MCF 10A (cell line): ENCODE data around the gene SMARCC2. TPM values are rescaled to one million over a fixed set of nuclear protein-coding genes. Genes with fewer than 3 reads are reported as not detected.
A peak's percentile ranks its signal among the peaks of the same experiment; 100 is the strongest.
"Not testable (repeated sequence)": the region's sequence is repeated elsewhere in the genome, so short reads cannot be mapped to it uniquely, and the experiment has no call there.

ENCODE experiments used
- BruUV-seq: library from RNA; stranded (reverse); fragments of 400-500 nt; replicated peaks from 2 replicates; lab custom pipeline; 2021; lab: Mats Ljungman, UMichigan
- CTCF ChIA-PET: fragments of 300-600 bp; sonication (Branson Sonifier 250); formaldehyde crosslinking; extraction: SDS; loops from one replicate; lab custom pipeline; 2021; ENCODE audit warnings: antibody characterized with exemption, inconsistent platforms; lab: Yijun Ruan, JAX
- POLR2A ChIA-PET: fragments of 300-600, 350-650 bp; sonication (Branson Sonifier 250); formaldehyde crosslinking; extraction: SDS; loops from one replicate; lab custom pipeline; 2020; ENCODE audit warnings: antibody characterized with exemption, inconsistent platforms; lab: Yijun Ruan, JAX
- DNase-seq: peaks from one replicate; pipeline ENCODE4 v3.0.0-alpha.2; 2018; ENCODE audit not compliant: unreplicated experiment
- H3K27ac Mint-ChIP-seq: one replicate; pipeline ENCODE4 v1.8.0; 2022; ENCODE audit warnings: mild to moderate bottlenecking, low read depth, mixed read lengths; ENCODE audit not compliant: unreplicated experiment
- H3K27me3 Mint-ChIP-seq: one replicate; pipeline ENCODE4 v1.8.0; 2022; ENCODE audit warnings: mixed read lengths; ENCODE audit not compliant: insufficient read depth, unreplicated experiment
- H3K36me3 Mint-ChIP-seq: one replicate; pipeline ENCODE4 v1.8.0; 2022; ENCODE audit warnings: mild to moderate bottlenecking, moderate library complexity, mixed read lengths; ENCODE audit not compliant: insufficient read depth, unreplicated experiment
- H3K4me1 Mint-ChIP-seq: one replicate; pipeline ENCODE4 v1.8.0; 2022; ENCODE audit warnings: mixed read lengths; ENCODE audit not compliant: insufficient read depth, unreplicated experiment
- H3K4me3 Mint-ChIP-seq: one replicate; pipeline ENCODE4 v1.8.0; 2022; ENCODE audit warnings: mild to moderate bottlenecking, moderate library complexity, mixed read lengths; ENCODE audit not compliant: unreplicated experiment
- H3K9me3 Mint-ChIP-seq: one replicate; pipeline ENCODE4 v1.8.0; 2022; ENCODE audit warnings: mixed read lengths; ENCODE audit not compliant: unreplicated experiment
- intact Hi-C: fragments of 100-400 bp; cut with micrococcal nuclease; formaldehyde crosslinking; loops from 2 replicates; pipeline ENCODE4 v1.14.1; 2022
- total RNA-seq: library from RNA; stranded (reverse); gene quantifications from 2 replicates; pipeline ENCODE4 v1.2.3, GENCODE V29; 2022
- TF ChIP-seq, protein P1 (sequence below): fragments of 200-600 bp; IDR thresholded peaks from one replicate; pipeline ENCODE4 v1.8.0; 2022; ENCODE audit warnings: antibody characterized with exemption, mild to moderate bottlenecking; ENCODE audit not compliant: unreplicated experiment

SMARCC2 gene
- total RNA-seq, 1 experiment from 2014 or later: 52.1 TPM

DNA sequence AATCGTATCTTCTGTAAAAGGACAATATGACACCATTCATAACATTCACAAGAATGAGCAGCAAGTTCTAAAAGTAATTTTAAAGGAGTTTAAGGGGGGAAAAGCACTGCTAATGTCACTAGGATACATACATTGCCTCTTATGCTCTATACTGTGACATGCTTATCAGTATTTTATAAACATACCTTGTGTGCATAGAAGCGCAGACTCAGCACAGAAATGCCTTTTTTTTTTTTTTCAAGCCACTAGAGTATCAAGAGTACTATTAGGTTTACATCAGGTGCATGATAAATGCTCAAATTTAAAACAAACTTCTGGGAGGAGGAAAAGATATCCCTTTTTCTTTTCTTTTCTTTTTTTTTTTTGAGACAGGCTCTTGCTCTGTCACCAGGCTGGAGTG lies 13.6 kb upstream of the SMARCC2 start:
- POLR2A ChIA-PET: interaction anchor here (1.0 to 3.8 kb wide), 3 partner anchors 14 to 55 kb away, joined by 3 to 23 read pairs (median 6); partner anchors contain the start of genes ANKRD52, RNF41 and SMARCC2
- intact Hi-C loops: no loop called here
- peaks cover 31% of the 10 kb centered on the region for H3K36me3 Mint-ChIP-seq

DNA sequence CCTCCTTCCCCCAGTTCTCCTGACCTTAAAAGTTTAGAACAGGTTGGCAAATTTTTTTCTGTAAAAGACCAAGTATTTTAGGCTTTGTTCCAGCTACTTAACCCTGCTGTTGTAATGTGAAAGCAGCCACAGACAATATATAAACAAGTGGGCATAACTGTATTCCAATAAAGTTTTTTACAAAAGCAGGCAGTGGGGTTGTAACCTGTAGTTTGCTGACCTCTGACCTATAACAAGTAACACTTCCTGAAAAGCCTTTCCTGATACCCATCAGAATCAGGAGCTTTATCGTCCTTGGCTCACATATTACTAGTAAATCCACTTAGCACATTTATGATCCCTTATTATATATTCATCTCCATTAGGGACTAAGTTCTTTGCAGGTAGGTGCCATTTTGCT lies 13.1 kb upstream of the SMARCC2 start:
- TF ChIP-seq, protein P1, sequence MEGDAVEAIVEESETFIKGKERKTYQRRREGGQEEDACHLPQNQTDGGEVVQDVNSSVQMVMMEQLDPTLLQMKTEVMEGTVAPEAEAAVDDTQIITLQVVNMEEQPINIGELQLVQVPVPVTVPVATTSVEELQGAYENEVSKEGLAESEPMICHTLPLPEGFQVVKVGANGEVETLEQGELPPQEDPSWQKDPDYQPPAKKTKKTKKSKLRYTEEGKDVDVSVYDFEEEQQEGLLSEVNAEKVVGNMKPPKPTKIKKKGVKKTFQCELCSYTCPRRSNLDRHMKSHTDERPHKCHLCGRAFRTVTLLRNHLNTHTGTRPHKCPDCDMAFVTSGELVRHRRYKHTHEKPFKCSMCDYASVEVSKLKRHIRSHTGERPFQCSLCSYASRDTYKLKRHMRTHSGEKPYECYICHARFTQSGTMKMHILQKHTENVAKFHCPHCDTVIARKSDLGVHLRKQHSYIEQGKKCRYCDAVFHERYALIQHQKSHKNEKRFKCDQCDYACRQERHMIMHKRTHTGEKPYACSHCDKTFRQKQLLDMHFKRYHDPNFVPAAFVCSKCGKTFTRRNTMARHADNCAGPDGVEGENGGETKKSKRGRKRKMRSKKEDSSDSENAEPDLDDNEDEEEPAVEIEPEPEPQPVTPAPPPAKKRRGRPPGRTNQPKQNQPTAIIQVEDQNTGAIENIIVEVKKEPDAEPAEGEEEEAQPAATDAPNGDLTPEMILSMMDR: no peak

More for the DNA sequence above, 13.6 kb upstream of the SMARCC2 start:
- Mint-ChIP-seq H3K4me1 (peaks cover 5% of the 10 kb centered on the region), H3K27me3 (no peaks in the 10 kb centered on the region), H3K27ac (no peak overlapping the region), H3K9me3 (no peaks in the 10 kb centered on the region), H3K4me3 (no peak overlapping the region)
- CTCF ChIA-PET: interaction anchor here (0.7 to 11.0 kb wide), 5 partner anchors 13 to 1978 kb away, joined by 3 to 83 read pairs (median 4); partner anchors contain the start of genes RNF41 and SMARCC2
- no TSS peak for BruUV-seq
- TF ChIP-seq, protein P1: no peak
- no peak for DNase-seq

DNA sequence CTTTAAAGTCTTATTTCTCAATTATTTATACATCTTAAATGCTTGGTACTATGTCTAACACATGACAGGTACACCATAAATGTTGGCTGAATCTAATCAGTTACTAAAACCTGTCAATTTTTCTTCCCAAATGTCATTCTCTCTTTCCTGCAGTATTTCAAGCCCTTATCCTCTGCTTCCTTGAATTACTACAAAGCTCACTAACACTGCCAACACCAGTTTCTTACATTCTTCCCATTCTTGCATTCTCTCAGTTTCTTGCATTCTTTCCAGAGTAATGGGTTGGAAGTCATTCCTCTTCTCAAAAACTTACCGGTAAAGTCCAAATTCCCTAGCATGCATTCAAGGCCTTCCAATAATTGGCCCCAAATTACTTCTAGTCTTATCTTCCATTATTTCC lies 9.6 kb upstream of the SMARCC2 start:
- Mint-ChIP-seq H3K27me3 (no peaks in the 10 kb centered on the region), H3K36me3 (no peaks in the 10 kb centered on the region), H3K4me3 (no peak overlapping the region), H3K27ac (no peak overlapping the region), H3K4me1 (peaks cover 10% of the 10 kb centered on the region), H3K9me3 (no peaks in the 10 kb centered on the region)
- TF ChIP-seq, protein P1: no peak
- no TSS peak for BruUV-seq
- DNase-seq: no peak
- intact Hi-C loops: loop anchor here (10.0 kb wide), 1 partner anchor 464 kb away; no protein-coding TSS in a partner anchor
- ChIA-PET POLR2A (no interaction called here), CTCF (interaction anchor here (0.6 to 1.9 kb wide), 2 partner anchors 8 to 19 kb away, joined by 4 to 9 read pairs; no protein-coding TSS in a partner anchor)

More for the DNA sequence above, 13.1 kb upstream of the SMARCC2 start:
- H3K27me3 Mint-ChIP-seq: no peaks in the 10 kb centered on the region
- BruUV-seq: no TSS peak
- intact Hi-C loops: no loop called here
- peaks cover 27% of the 10 kb centered on the region for H3K36me3 Mint-ChIP-seq
- no peak for DNase-seq
- no peak overlapping the region for H3K4me3 Mint-ChIP-seq
- peaks cover 9% of the 10 kb centered on the region for H3K4me1 Mint-ChIP-seq
- ChIA-PET CTCF (interaction anchor here (0.9 to 11.0 kb wide), 3 partner anchors 12 to 367 kb away, joined by 4 to 83 read pairs (median 6); partner anchors contain the start of genes RNF41 and SMARCC2), POLR2A (interaction anchor here (0.6 to 3.8 kb wide), 4 partner anchors 12 to 56 kb away, joined by 3 to 23 read pairs (median 3); partner anchors contain the start of genes ANKRD52 and RNF41)
- H3K9me3 Mint-ChIP-seq: no peaks in the 10 kb centered on the region
- H3K27ac Mint-ChIP-seq: no peak overlapping the region

DNA sequence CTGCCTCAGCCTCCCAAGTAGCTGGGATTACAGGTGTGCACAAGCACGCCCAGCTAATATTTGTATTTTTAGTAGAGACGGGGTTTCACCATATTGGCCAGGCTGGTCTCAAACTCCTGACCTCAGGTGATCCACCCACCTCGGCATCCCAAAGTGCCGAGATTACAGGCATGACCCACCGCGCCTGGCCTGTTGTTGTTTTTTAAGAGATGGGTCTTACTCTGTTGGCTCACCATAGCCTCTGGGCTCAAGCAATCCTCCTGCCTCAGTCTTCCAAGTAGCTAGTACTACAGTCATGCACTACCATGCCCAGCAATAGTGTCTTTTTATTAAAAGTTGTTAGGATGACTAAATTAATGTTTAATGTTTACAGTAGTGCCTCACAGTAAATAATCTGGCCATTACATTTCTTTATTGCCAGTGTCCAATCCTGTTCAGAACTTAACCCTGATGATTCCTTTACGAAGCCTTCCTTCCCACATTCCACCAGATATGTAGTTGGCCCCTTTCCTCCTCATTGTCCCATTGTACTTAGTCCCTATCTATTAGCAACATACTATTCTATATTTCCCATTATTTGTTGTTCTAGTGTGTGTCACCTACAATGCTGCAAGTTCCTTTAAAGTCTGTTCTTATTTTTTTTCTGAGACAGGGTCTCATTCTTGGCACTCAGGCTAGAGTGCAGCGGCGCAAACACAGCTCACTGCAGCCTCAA lies 8.8 kb upstream of the SMARCC2 start:
- no peaks in the 10 kb centered on the region for H3K27me3 Mint-ChIP-seq
- H3K4me1 Mint-ChIP-seq: peaks cover 16% of the 10 kb centered on the region
- DNase-seq: no peak
- no TSS peak for BruUV-seq
- H3K9me3 Mint-ChIP-seq: no peaks in the 10 kb centered on the region
- H3K27ac Mint-ChIP-seq: no peak overlapping the region
- no peaks in the 10 kb centered on the region for H3K36me3 Mint-ChIP-seq
- ChIA-PET POLR2A (interaction anchor here (1.5 to 1.9 kb wide), 2 partner anchors 9 to 10 kb away, joined by 5 to 6 read pairs; no protein-coding TSS in a partner anchor), CTCF (interaction anchor here (0.6 to 1.9 kb wide), 2 partner anchors 9 to 18 kb away, joined by 4 to 9 read pairs; no protein-coding TSS in a partner anchor)
- intact Hi-C loops: loop anchor here (10.0 kb wide), 1 partner anchor 463 kb away; no protein-coding TSS in a partner anchor
- TF ChIP-seq, protein P1: no peak
- no peak overlapping the region for H3K4me3 Mint-ChIP-seq

DNA sequence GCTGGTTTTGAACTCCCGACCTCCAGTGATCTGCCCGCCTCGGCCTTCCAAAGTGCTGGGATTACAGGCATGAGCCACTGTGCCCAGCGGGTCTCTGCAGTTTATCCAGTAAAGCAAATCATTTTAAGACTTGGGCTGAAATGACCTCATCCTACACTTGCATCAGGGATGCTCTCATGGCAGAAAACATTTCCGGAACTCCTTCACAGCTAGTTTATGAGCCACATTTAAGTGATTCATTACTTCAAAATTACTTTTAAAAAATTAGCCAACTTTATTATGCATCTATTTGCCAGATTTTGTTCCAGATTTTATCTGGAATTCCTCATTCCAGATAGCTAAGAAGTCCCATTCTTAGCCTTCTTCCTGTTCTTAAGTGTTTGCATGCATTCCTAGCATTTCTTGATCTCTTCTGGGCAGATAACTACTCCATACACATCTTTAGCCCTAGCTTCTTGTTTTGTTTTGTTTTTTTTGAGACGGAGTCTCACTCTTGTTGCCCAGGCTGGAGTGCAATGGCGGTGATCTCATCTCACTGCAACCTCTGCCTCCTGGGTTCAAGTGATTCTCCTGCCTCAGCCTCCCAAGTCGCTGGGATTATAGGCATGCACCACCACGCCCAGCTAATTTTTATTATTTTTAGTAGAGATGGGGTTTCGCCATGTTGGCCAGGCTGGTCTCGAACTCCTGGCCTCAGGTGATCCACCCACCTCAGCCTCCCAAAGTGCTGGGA lies 7.7 kb upstream of the SMARCC2 start:
- ChIA-PET POLR2A (interaction anchor here (0.7 to 2.8 kb wide), 6 partner anchors 9 to 119 kb away, joined by 4 to 17 read pairs (median 5); partner anchors contain the start of genes CNPY2 and RNF41), CTCF (interaction anchor here (0.6 to 1.9 kb wide), 5 partner anchors 10 to 751 kb away, joined by 3 to 9 read pairs (median 5); no protein-coding TSS in a partner anchor)
- not testable (repeated sequence) for H3K9me3 Mint-ChIP-seq, H3K36me3 Mint-ChIP-seq, H3K4me3 Mint-ChIP-seq, H3K27me3 Mint-ChIP-seq, BruUV-seq
- intact Hi-C loops: loop anchor here (10.0 kb wide), 1 partner anchor 462 kb away; no protein-coding TSS in a partner anchor
- DNase-seq: peak; percentile 52
- H3K4me1 Mint-ChIP-seq: peaks cover 21% of the 10 kb centered on the region
- peak overlapping the region; percentile 46 for H3K27ac Mint-ChIP-seq
